Activated CD4-positive, alpha-beta memory T cell treated with anti-CD3 and anti-CD28 coated beads, Interleukin-2, amount 10 ng/mL, durations not matched to agents 7 days and 5 days (primary cell): ENCODE measurements around the gene RPS6KA4. TPM values are rescaled to one million over a fixed set of nuclear protein-coding genes. Genes with fewer than 3 reads are reported as not detected.
"Not testable (repeated sequence)": the region's sequence is repeated elsewhere in the genome, so short reads cannot be mapped to it uniquely, and the experiment has no call there.

Experiments
- CTCF ChIA-PET: fragments of 350-600 bp; sonication (Branson Sonifier 250); formaldehyde crosslinking; loops from one replicate; lab custom pipeline; 2021; ENCODE audit warnings: antibody characterized with exemption, inconsistent platforms; lab: Charles Lee
- POLR2A ChIA-PET: fragments of 350-600 bp; sonication (Branson Sonifier 250); formaldehyde crosslinking; loops from one replicate; lab custom pipeline; 2021; ENCODE audit warnings: antibody characterized with exemption; lab: Charles Lee
- DNase-seq: peaks from one replicate; pipeline ENCODE4 v3.0.0-alpha.2; 2020
- H3K27ac Mint-ChIP-seq: one replicate; pipeline ENCODE4 v1.8.0; 2021; ENCODE audit warnings: mild to moderate bottlenecking, mixed read lengths
- H3K27me3 Mint-ChIP-seq: one replicate; pipeline ENCODE4 v1.8.0; 2021; ENCODE audit warnings: mixed read lengths
- H3K36me3 Mint-ChIP-seq: one replicate; pipeline ENCODE4 v1.8.0; 2021; ENCODE audit warnings: low read depth, mixed read lengths
- H3K4me1 Mint-ChIP-seq: one replicate; pipeline ENCODE4 v1.8.0; 2021; ENCODE audit warnings: mixed read lengths
- H3K4me3 Mint-ChIP-seq: one replicate; pipeline ENCODE4 v1.8.0; 2021; ENCODE audit warnings: mild to moderate bottlenecking, mixed read lengths
- H3K9me3 Mint-ChIP-seq: one replicate; pipeline ENCODE4 v1.8.0; 2021; ENCODE audit warnings: mixed read lengths
- total RNA-seq, 2 experiments: library from RNA; stranded (reverse); gene quantifications; one replicate each; pipeline ENCODE4 v1.2.3, GENCODE V29; 2021

RPS6KA4 gene
- total RNA-seq, 2 experiments from 2014 or later = 40.2 to 43.5 TPM

DNA sequence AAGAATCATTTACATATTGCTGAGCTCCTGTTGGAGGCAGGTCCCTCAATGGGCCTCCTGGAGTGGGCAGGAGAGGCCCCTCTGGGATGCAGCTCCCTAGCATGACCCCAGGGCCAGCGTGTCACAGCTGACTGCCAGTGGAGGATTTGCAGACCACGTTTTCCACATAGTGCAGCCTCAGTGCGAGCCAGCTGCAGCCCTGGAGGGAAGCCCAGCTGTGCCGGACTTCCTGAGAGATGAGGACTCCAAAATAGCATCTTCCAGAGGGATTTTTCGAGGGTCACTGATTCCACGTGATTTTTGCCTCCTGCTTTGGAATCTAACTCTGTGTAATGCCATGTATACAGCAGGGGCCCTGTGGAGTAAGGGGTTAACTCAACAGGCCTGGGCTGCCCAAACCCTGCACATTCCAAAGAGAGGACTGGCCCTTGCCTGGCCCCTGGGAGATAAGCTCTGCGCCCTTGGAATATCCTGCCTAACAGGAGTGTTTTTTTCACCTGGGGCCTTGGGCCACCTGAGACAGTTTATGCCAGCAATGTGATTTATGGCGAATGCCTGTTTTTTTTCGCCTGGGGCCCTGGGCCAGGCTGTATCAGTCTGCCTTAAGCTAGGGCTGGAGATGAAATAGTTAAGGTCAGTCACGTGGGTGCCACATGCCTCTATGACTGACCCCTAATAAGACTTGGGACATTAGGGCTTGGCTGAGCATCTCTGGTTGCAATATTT is 47.4 kb downstream of the RPS6KA4 start:
- H3K36me3 Mint-ChIP-seq = no peaks in the 10 kb centered on the region
- no peaks in the 10 kb centered on the region for H3K9me3 Mint-ChIP-seq
- H3K27me3 Mint-ChIP-seq = peaks cover 10% of the 10 kb centered on the region
- H3K4me3 Mint-ChIP-seq = no peak overlapping the region
- no peaks in the 10 kb centered on the region for H3K4me1 Mint-ChIP-seq
- DNase-seq = no peak
- CTCF ChIA-PET = no interaction called here
- POLR2A ChIA-PET = no interaction called here
- no peak overlapping the region for H3K27ac Mint-ChIP-seq

DNA sequence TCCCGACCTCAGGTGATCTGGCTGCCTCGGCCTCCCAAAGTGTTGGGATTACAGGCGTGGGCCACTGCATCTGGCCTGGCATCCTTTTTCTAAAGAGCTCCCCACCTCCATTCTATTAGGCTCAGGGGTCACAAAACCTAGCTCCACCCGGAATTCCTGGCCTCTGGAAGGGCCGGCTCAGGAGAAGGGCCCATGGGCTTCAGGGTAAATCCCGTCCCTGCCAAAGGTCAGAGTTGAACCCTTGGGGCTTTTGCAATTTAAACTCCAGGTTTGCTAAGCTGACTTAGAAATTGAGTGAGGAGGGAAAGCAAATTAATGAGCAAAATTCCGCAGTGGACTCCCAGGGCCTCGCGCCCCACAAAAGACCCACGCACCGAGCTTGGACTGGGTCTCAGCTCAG is 48.3 kb downstream of the RPS6KA4 start:
- H3K27ac Mint-ChIP-seq = no peak overlapping the region
- no peak for DNase-seq
- POLR2A ChIA-PET = no interaction called here
- H3K36me3 Mint-ChIP-seq = no peaks in the 10 kb centered on the region
- H3K9me3 Mint-ChIP-seq = no peaks in the 10 kb centered on the region
- H3K4me1 Mint-ChIP-seq = no peaks in the 10 kb centered on the region
- peaks cover 13% of the 10 kb centered on the region for H3K27me3 Mint-ChIP-seq
- CTCF ChIA-PET = interaction anchor here (1.0 kb wide), 1 partner anchor 22 kb away, joined by 3 read pairs; no protein-coding TSS in a partner anchor
- no peak overlapping the region for H3K4me3 Mint-ChIP-seq

DNA sequence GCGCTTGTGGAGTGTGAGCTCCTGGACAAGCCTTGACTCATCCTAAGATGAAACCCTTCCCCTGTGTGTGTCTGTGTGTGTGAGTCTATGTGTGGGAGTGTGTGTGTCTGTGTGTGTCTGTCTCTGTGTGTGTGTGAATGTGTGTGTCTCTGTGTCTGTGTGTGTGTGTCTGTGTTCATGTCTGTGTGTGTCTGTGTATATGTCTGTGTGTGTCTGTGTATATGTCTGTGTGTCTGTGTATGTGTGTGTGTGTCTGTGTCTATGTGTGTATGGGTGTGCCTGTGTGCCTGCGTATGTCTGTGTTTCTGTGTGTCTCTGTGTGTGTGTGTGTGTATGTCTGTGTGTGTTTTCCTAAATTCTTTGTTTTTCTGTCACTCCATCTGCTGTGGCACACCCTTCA is 48.7 kb downstream of the RPS6KA4 start:
- no peaks in the 10 kb centered on the region for H3K9me3 Mint-ChIP-seq
- H3K36me3 Mint-ChIP-seq = no peaks in the 10 kb centered on the region
- DNase-seq = no peak
- POLR2A ChIA-PET = no interaction called here
- no peak overlapping the region for H3K27ac Mint-ChIP-seq
- H3K27me3 Mint-ChIP-seq = peaks cover 13% of the 10 kb centered on the region
- CTCF ChIA-PET = interaction anchor here (1.0 kb wide), 1 partner anchor 21 kb away, joined by 3 read pairs; no protein-coding TSS in a partner anchor
- H3K4me1 Mint-ChIP-seq = no peaks in the 10 kb centered on the region
- H3K4me3 Mint-ChIP-seq = no peak overlapping the region

DNA sequence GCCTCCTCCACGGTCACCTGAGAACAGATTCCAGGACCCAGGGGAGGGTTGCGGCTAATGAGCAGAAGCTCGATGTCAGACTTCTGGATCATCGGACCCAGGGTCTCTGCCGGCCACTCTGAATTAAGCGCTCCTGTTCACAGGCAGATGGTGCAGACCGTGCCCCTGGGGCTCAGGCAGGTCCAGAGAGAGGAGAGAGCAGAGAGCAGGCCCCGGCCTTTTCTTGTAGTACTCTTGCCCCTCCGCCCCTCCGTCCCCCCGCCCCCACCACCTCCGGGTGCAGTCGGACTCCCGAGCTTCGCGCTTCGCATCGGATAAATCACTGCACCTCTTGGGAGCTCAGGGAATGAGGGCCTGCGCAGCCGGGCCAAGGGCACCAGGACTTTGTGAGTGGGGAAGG is 50.3 kb downstream of the RPS6KA4 start:
- H3K4me1 Mint-ChIP-seq = no peaks in the 10 kb centered on the region
- CTCF ChIA-PET = interaction anchor here (0.6 kb wide), 1 partner anchor 9 kb away, joined by 3 read pairs; no protein-coding TSS in a partner anchor
- no peak for DNase-seq

DNA sequence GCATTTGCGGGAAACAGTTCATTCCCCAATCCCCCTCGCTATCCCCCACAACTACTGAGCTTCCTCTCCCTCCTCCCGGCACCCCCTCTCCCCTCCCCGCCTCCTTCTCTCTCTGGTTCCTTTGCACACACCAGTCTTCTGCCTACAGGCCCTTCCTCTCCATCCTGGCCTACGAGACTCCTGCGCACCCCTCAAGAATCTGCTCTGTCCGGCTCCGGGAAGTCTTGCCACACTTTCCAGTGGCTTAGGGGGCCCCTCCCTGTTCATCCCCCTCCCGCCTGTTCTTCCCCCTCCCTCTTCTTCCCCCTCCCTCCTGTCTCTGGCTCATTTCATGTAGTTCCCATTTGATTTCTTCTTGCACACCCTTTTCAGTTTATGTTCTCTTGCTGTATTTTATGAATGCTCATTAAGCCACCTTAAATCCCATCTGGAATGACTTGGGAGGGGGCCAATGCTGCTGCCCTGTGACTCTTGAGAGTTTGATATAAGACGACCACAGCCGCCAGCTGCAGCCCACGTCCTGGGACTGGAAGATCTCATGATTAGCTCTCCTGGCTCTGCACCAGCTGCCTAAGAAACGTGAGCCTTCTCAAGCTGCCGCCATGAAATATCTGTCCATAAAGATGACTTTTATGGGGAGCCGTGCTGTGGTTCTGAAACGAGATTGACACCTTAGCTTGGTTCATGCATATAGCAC is 50.9 kb downstream of the RPS6KA4 start:
- no peaks in the 10 kb centered on the region for H3K9me3 Mint-ChIP-seq
- no peak for DNase-seq
- H3K4me1 Mint-ChIP-seq = no peaks in the 10 kb centered on the region
- CTCF ChIA-PET = no interaction called here
- H3K4me3 Mint-ChIP-seq = no peak overlapping the region
- H3K27ac Mint-ChIP-seq = no peak overlapping the region
- H3K36me3 Mint-ChIP-seq = no peaks in the 10 kb centered on the region
- POLR2A ChIA-PET = no interaction called here
- peaks cover 3% of the 10 kb centered on the region for H3K27me3 Mint-ChIP-seq

More for the DNA sequence above, 50.3 kb downstream of the RPS6KA4 start:
- Mint-ChIP-seq H3K27ac (no peak overlapping the region), H3K36me3 (no peaks in the 10 kb centered on the region), H3K9me3 (no peaks in the 10 kb centered on the region), H3K27me3 (peaks cover 7% of the 10 kb centered on the region), H3K4me3 (no peak overlapping the region)
- POLR2A ChIA-PET = no interaction called here

DNA sequence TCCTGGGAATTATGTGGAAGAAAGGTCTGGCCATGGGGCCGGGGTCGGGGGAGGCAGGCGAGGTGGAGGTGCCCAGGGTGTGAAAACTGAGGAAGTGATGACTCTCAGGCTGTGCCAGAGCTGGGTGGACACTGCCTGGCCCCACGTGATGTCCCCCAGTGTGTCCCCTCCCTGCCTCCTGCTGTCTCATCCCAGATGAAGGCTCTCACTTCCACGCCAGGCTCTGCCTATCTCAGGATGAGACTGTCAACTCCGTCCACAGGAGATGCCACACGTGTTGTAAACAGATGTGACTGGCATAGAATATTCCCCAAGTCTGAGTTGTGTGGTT is 51.4 kb downstream of the RPS6KA4 start:
- ChIA-PET POLR2A (no interaction called here), CTCF (no interaction called here)
- no peak overlapping the region for H3K4me3 Mint-ChIP-seq
- no peaks in the 10 kb centered on the region for H3K9me3 Mint-ChIP-seq
- H3K27ac Mint-ChIP-seq = no peak overlapping the region
- H3K36me3 Mint-ChIP-seq = no peaks in the 10 kb centered on the region
- peaks cover 3% of the 10 kb centered on the region for H3K27me3 Mint-ChIP-seq
- DNase-seq = no peak
- no peaks in the 10 kb centered on the region for H3K4me1 Mint-ChIP-seq

DNA sequence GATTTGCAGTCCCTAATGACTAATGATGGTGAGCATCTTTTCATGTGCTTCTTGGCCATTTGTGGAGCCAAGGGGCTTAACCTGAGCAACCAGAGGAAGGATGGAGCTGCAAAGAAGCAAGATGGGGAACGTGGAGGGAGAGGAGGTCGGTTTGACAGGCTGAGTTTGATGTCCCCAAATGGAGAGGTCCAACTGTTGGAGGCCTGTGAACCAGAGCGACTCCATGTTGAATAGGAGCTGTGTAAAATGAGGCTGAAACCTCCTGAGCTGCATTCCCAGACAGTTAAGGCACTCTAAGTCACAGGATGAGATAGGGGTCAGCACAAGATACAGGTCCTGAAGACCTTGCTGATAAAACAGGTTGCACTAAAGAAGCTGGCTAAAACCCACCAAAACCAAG is 54.5 kb downstream of the RPS6KA4 start:
- Mint-ChIP-seq H3K4me1 (no peaks in the 10 kb centered on the region), H3K36me3 (no peaks in the 10 kb centered on the region), H3K27me3 (peaks cover 5% of the 10 kb centered on the region), H3K27ac (no peak overlapping the region), H3K4me3 (no peak overlapping the region), H3K9me3 (no peaks in the 10 kb centered on the region)
- CTCF ChIA-PET = interaction anchor here (1.4 kb wide), 1 partner anchor 35 kb away, joined by 4 read pairs; no protein-coding TSS in a partner anchor
- POLR2A ChIA-PET = no interaction called here
- no peak for DNase-seq

DNA sequence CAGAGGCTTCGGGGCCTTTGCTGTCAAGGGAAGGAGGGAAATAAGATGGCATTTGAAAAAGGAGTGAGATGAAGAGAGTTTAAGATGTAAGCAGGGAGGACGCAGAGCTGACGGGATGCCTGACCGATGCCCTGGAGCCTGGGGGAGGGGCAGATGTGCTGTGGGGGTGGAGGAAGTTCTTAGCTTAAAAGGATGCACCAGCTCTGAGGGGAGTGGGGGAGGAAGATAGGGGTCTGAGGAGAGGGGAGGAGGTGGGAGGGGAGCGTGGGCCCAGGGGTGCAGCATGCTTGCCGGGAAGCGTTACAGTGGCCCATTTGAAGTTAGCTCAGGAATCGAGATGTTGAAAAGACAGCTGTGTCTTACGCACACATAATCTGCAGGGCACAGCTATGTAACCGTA is 56.3 kb downstream of the RPS6KA4 start:
- H3K36me3 Mint-ChIP-seq = no peaks in the 10 kb centered on the region
- H3K9me3 Mint-ChIP-seq = no peaks in the 10 kb centered on the region
- no peak for DNase-seq
- H3K4me3 Mint-ChIP-seq = no peak overlapping the region
- ChIA-PET CTCF (no interaction called here), POLR2A (no interaction called here)
- peaks cover 6% of the 10 kb centered on the region for H3K27me3 Mint-ChIP-seq
- H3K27ac Mint-ChIP-seq = no peak overlapping the region
- no peaks in the 10 kb centered on the region for H3K4me1 Mint-ChIP-seq

DNA sequence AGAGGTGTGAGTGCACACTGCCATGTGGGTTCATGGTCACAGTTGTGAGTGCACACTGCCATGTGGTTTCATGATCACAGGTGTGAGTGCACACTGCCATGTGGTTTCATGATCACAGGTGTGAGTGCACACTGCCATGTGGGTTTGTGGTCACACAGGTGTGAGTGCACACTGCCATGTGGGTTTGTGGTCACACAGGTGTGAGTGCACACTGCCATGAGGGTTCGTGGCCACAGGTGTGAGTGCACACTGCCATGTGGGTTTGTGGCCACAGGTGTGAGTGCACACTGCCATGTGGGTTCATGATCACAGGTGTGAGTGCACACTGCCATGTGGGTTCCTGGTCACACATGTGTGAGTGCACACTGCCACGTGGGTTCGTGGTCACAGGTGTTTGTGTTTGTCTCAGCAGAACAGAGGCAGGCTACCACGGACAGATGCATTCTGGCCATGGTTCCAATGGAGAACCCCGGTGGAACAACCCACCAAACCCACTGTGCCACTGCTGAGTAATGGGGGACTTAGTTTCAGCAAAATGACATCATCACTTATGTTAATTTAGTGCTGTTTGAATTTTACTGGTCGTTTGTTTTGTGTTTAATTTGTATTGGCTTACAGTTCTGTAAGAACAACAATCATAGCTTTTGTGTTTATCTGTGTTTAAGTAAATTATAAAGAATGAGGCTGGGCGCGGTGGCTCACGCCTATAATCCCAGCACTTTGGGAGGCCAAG is 57.2 kb downstream of the RPS6KA4 start:
- no peak overlapping the region for H3K27ac Mint-ChIP-seq
- H3K4me1 Mint-ChIP-seq = no peaks in the 10 kb centered on the region
- no peak for DNase-seq
- POLR2A ChIA-PET = no interaction called here
- no peak overlapping the region for H3K4me3 Mint-ChIP-seq
- CTCF ChIA-PET = interaction anchor here (1.5 kb wide), 1 partner anchor 33 kb away, joined by 5 read pairs; no protein-coding TSS in a partner anchor
- H3K27me3 Mint-ChIP-seq = peaks cover 9% of the 10 kb centered on the region
- H3K9me3 Mint-ChIP-seq = no peaks in the 10 kb centered on the region
- no peaks in the 10 kb centered on the region for H3K36me3 Mint-ChIP-seq

DNA sequence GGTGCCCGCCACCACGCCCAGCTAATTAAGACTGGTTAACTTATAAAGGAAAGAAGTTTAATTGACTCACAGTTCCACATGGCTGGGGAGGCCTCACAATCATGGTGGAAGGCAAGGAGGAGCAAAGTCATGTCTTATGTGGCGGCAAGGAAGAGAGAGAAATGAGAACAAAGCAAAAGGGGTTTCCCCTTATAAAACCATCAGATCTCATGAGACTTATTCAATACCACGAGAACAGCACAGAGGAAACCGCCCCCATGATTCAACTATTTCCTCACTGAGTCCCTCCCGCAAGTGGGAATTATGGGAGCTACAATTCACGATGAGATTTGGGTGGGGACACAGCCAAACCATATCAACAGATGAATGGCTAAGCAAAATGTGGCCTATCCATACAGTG is 59.3 kb downstream of the RPS6KA4 start:
- POLR2A ChIA-PET = not testable (repeated sequence)

DNA sequence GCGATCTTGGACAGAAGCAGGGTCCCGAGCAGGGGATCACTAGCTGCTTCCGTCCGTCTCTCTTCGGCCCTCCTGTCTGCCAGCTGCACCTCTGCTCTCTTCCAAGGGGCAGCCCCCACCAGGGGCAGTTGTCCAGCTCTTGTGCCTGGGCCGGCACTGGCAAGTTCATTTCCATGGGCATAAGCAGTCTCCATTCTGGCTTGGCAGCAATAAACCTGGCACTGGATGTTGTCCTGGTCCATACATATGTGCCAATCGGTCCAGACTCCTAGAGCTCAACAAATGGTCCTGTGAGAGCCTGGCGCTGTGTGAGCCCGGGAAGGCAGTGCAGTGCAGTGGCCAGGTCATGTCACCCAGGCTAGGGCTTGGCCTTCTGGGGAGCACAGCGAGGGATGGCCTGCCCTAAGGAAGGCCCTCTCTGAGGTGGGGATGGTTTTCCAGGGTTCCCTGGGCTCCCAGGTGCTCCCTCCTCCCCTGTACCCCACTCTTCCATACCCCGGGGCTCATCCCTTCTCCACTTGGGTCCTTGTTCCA is 60.4 kb downstream of the RPS6KA4 start:
- no peaks in the 10 kb centered on the region for H3K9me3 Mint-ChIP-seq
- no peak overlapping the region for H3K4me3 Mint-ChIP-seq
- ChIA-PET POLR2A (no interaction called here), CTCF (interaction anchor here (0.6 kb wide), 2 partner anchors 70 to 254 kb away, joined by 3 read pairs; no protein-coding TSS in a partner anchor)
- H3K4me1 Mint-ChIP-seq = no peaks in the 10 kb centered on the region
- peaks cover 16% of the 10 kb centered on the region for H3K27me3 Mint-ChIP-seq
- no peaks in the 10 kb centered on the region for H3K36me3 Mint-ChIP-seq
- H3K27ac Mint-ChIP-seq = no peak overlapping the region
- DNase-seq = no peak

More for the DNA sequence above, 59.3 kb downstream of the RPS6KA4 start:
- not testable (repeated sequence) for DNase-seq, H3K4me3 Mint-ChIP-seq, H3K9me3 Mint-ChIP-seq, H3K27ac Mint-ChIP-seq, H3K4me1 Mint-ChIP-seq, H3K36me3 Mint-ChIP-seq
- H3K27me3 Mint-ChIP-seq = peaks cover 14% of the 10 kb centered on the region
- CTCF ChIA-PET = interaction anchor here (0.6 to 0.7 kb wide), 2 partner anchors 9 to 29 kb away, joined by 3 read pairs; no protein-coding TSS in a partner anchor

DNA sequence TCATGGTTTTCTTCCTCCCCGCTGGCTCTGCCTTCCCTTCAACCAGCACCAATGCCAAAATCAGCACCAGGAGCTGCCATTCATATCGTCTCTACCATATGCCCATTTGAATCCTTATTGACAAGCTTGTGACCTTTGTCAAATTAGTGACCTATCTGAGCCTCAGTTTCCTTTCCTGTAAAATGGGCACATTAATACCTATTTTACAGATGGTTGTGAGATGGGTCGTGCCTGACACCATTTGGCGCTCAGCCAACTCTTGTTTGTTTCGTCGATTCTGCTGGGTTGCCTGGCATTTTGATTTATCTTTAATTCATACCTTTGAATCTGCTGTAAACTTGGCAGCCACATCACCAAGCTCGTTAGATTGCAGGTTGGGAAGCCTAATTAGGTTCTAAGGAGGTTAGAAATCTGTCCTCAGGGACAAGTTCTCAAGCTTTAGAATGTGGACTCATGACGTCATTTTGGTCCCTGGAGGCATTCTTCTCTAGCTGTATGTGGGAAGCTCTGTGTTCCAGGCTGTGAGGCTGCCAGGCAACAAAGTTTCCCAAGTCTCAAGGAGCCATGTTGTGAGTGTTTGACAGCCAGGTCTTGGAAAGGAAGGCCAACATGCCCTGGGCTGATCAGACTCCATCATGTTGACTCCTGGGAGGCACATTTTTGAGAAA is 61.0 kb downstream of the RPS6KA4 start:
- CTCF ChIA-PET = interaction anchor here (0.8 kb wide), 1 partner anchor 31 kb away, joined by 3 read pairs; no protein-coding TSS in a partner anchor
- H3K4me3 Mint-ChIP-seq = no peak overlapping the region

More for the DNA sequence above, 61.0 kb downstream of the RPS6KA4 start:
- DNase-seq = no peak
- no peaks in the 10 kb centered on the region for H3K4me1 Mint-ChIP-seq
- POLR2A ChIA-PET = no interaction called here
- H3K27ac Mint-ChIP-seq = no peak overlapping the region
- H3K27me3 Mint-ChIP-seq = peaks cover 16% of the 10 kb centered on the region
- H3K9me3 Mint-ChIP-seq = no peaks in the 10 kb centered on the region
- H3K36me3 Mint-ChIP-seq = no peaks in the 10 kb centered on the region
